Measurements from ENCODE around the gene AFAP1L2.

DNA sequence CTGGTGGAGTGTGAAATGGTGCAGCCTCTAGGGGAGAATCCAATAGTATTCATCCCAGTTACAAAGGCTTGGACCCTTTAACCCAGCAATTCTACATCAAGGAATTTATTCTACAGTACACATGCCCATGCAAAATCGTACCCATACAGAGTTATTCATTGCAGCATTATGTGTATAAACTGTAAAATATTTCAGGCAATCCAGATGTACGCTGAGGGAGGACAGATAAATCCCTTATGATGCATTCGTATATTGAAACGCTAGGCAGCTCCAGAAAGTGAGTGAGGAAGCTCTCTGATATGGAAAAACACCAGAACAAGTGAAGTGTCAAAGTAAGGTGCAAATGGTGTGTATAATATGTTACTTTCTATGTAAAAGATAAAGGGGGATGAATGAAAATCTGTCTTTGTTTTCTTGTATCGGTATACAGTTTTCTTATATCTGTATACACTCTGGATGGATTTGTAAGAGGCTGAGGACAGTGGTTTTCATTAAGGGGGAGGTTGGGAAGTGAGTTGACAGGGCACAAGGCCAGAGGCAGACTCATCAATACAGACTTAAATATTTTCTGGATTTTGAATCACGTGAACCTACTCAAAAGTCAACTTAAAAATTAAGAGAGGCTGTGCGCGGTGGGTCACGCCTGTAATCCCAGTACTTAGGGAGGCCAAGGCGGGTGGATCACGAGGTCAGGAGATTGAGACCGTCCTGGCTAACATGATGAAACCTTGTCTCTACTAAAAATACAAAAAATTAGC, 148.1 kb downstream of the AFAP1L2 start:
- TF ChIP-seq RAD21 (CRISPR knock-in tag; conservative IDR thresholded peaks at IDR 0.05 in 1 of 2, IDR thresholded peaks at IDR 0.05 in 1 of 2) (no peak), RFX5 (IDR thresholded peaks at IDR 0.05; ENCODE audit: low read depth, low read length) (no peak), EP300 (IDR thresholded peaks at IDR 0.05; ENCODE audit: low read length) (no peak), RFX1 (IDR thresholded peaks at IDR 0.05) (no peak), SP1 (CRISPR knock-in tag; IDR thresholded peaks at IDR 0.05) (no peak), KLF13 (tag; IDR thresholded peaks at IDR 0.05; ENCODE audit: borderline replicate concordance, low read depth) (no peak), NONO (IDR thresholded peaks at IDR 0.05; ENCODE audit: low read depth in 2 of 2, low read length in 1 of 2) (no peak), MAZ (CRISPR knock-in tag; conservative IDR thresholded peaks at IDR 0.05 in 1 of 2, IDR thresholded peaks at IDR 0.05 in 1 of 2) (no peak)
- TF ChIP-seq, protein P1, sequence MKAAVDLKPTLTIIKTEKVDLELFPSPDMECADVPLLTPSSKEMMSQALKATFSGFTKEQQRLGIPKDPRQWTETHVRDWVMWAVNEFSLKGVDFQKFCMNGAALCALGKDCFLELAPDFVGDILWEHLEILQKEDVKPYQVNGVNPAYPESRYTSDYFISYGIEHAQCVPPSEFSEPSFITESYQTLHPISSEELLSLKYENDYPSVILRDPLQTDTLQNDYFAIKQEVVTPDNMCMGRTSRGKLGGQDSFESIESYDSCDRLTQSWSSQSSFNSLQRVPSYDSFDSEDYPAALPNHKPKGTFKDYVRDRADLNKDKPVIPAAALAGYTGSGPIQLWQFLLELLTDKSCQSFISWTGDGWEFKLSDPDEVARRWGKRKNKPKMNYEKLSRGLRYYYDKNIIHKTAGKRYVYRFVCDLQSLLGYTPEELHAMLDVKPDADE (conservative IDR thresholded peaks at IDR 0.05; ENCODE audit: control insufficient read depth, low read depth, low read length) = no peak
- TF ChIP-seq, protein P2, sequence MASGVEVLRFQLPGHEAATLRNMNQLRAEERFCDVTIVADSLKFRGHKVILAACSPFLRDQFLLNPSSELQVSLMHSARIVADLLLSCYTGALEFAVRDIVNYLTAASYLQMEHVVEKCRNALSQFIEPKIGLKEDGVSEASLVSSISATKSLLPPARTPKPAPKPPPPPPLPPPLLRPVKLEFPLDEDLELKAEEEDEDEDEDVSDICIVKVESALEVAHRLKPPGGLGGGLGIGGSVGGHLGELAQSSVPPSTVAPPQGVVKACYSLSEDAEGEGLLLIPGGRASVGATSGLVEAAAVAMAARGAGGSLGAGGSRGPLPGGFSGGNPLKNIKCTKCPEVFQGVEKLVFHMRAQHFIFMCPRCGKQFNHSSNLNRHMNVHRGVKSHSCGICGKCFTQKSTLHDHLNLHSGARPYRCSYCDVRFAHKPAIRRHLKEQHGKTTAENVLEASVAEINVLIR (CRISPR knock-in tag; IDR thresholded peaks at IDR 0.05) = no peak
- TF ChIP-seq, protein P3, sequence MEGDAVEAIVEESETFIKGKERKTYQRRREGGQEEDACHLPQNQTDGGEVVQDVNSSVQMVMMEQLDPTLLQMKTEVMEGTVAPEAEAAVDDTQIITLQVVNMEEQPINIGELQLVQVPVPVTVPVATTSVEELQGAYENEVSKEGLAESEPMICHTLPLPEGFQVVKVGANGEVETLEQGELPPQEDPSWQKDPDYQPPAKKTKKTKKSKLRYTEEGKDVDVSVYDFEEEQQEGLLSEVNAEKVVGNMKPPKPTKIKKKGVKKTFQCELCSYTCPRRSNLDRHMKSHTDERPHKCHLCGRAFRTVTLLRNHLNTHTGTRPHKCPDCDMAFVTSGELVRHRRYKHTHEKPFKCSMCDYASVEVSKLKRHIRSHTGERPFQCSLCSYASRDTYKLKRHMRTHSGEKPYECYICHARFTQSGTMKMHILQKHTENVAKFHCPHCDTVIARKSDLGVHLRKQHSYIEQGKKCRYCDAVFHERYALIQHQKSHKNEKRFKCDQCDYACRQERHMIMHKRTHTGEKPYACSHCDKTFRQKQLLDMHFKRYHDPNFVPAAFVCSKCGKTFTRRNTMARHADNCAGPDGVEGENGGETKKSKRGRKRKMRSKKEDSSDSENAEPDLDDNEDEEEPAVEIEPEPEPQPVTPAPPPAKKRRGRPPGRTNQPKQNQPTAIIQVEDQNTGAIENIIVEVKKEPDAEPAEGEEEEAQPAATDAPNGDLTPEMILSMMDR (IDR thresholded peaks at IDR 0.05 in 2 of 3, conservative IDR thresholded peaks at IDR 0.05 in 1 of 3; ENCODE audit: insufficient read depth in 2 of 3, low read depth in 1 of 3, low read length in 3 of 3) = no peak

Data from K562 (cell line).